Fibroblast of lung (primary cell): ENCODE results near the gene VTI1A. TPM values are rescaled to one million over a fixed set of nuclear protein-coding genes. Genes with fewer than 3 reads are reported as not detected.

ENCODE experiments used
- DNase-seq, 2 donors: peaks; one replicate each; pipeline versions ENCODE4 v3.0.0 to v3.0.0-alpha.2; 2010; ENCODE audit warnings: low read depth in 2 of 2
- H2AFZ ChIP-seq: 2 replicates; pipeline ENCODE4 v1.5.1; 2012; ENCODE audit warnings: low read length, control low read depth, inconsistent platforms
- H3K27ac ChIP-seq: 2 replicates; pipeline ENCODE4 v1.5.1; 2011; ENCODE audit warnings: low read length, control low read depth; ENCODE audit not compliant: insufficient read depth
- H3K27me3 ChIP-seq: 2 replicates; pipeline ENCODE4 v1.5.1; 2011; ENCODE audit warnings: mild to moderate bottlenecking, low read length; ENCODE audit not compliant: control insufficient read depth, insufficient read depth
- H3K36me3 ChIP-seq: 2 replicates; pipeline ENCODE4 v1.5.1; 2011; ENCODE audit warnings: low read length; ENCODE audit not compliant: control insufficient read depth, insufficient read depth
- H3K4me1 ChIP-seq: 2 replicates; pipeline ENCODE4 v1.5.1; 2011; ENCODE audit warnings: low read length; ENCODE audit not compliant: control insufficient read depth, insufficient read depth; ENCODE audit errors: extremely low read depth
- H3K4me2 ChIP-seq: 2 replicates; pipeline ENCODE4 v1.5.1; 2011; ENCODE audit warnings: low read length, control low read depth; ENCODE audit not compliant: insufficient read depth; ENCODE audit errors: extremely low read depth
- H3K4me3 ChIP-seq, 4 experiments: fragments of 200-600 bp in 1 of 4; sonication (generic) in 1 of 4; replicated peaks in 1 of 4; 2 replicates each; pipeline ENCODE4 v1.5.1; 2011 to 2016; ENCODE audit warnings: low read length in 4 of 4, low read depth in 3 of 4, mild to moderate bottlenecking in 3 of 4, control low read depth in 2 of 4, inconsistent platforms in 1 of 4, mixed read lengths in 1 of 4; ENCODE audit not compliant: insufficient read depth in 1 of 4; ENCODE audit errors: control extremely low read depth in 1 of 4
- H3K79me2 ChIP-seq: 2 replicates; pipeline ENCODE4 v1.5.1; 2012; ENCODE audit warnings: mild to moderate bottlenecking, low read length, inconsistent platforms; ENCODE audit not compliant: control insufficient read depth, insufficient read depth
- H3K9ac ChIP-seq: 2 replicates; pipeline ENCODE4 v1.5.1; 2011; ENCODE audit warnings: mild to moderate bottlenecking, low read length, control low read depth; ENCODE audit not compliant: insufficient read depth
- H3K9me3 ChIP-seq: 2 replicates; pipeline ENCODE4 v1.5.1; 2012; ENCODE audit warnings: low read depth, low read length; ENCODE audit not compliant: control insufficient read depth, insufficient read depth
- H4K20me1 ChIP-seq: 2 replicates; pipeline ENCODE4 v1.5.1; 2011; ENCODE audit warnings: low read length; ENCODE audit not compliant: control insufficient read depth, insufficient read depth; ENCODE audit errors: extremely low read depth
- CTCF ChIP-seq, 2 donors: IDR thresholded peaks in 1 of 2; conservative IDR thresholded peaks in 1 of 2; 1 replicate in 1 of 2; 2 replicates in 1 of 2; pipeline ENCODE4 v1.5.1; 2011 to 2012; ENCODE audit warnings: low read length in 2 of 2, control low read depth in 1 of 2, inconsistent platforms in 1 of 2, low read depth in 1 of 2, mild to moderate bottlenecking in 1 of 2
- EZH2 ChIP-seq: IDR thresholded peaks from 2 replicates; pipeline ENCODE4 v1.5.1; 2012; ENCODE audit warnings: low read length, control low read depth, mild to moderate bottlenecking; ENCODE audit errors: missing control alignments
- polyA plus RNA-seq, 2 donors: library from polyadenylated mRNA; depleted of rRNA in 1 of 2; stranded (reverse) in 1 of 2; unstranded in 1 of 2; fragments of >200 nt; gene quantifications; 2 replicates each; pipeline ENCODE4 v1.2.1, GENCODE V29; 2011 to 2012; ENCODE audit warnings: missing spikeins in 1 of 2
- total RNA-seq: library from RNA; depleted of rRNA; stranded (reverse); fragments of >200 nt; gene quantifications from 2 replicates; pipeline ENCODE4 v1.2.1, GENCODE V29; 2014

Gene VTI1A
- total and polyA plus RNA-seq, 2 donors (not counting 1 experiment from before 2014, with no cell fraction given), result 19.1 to 30.9 TPM

GRCh38 chr10:112654794-112655193 lies 207.8 kb downstream of the VTI1A start:
- H3K79me2 ChIP-seq, result no peaks in the 10 kb centered on the region
- TF ChIP-seq CTCF (conservative IDR thresholded peaks at IDR 0.05 in 1 of 2, IDR thresholded peaks at IDR 0.05 in 1 of 2; ENCODE audit: low read depth in 1 of 2, low read length in 2 of 2), result no peak
- TF ChIP-seq EZH2, result no peak
- H3K4me2 ChIP-seq, result no peak overlapping the region
- no peak overlapping the region for H3K9ac ChIP-seq
- DNase-seq, result no peak
- H2AFZ ChIP-seq, result no peak overlapping the region
- no peaks in the 10 kb centered on the region for H3K9me3 ChIP-seq
- no peak overlapping the region for H3K4me3 ChIP-seq
- H3K4me1 ChIP-seq, result peaks cover 2% of the 10 kb centered on the region
- no peaks in the 10 kb centered on the region for H4K20me1 ChIP-seq
- no peaks in the 10 kb centered on the region for H3K27me3 ChIP-seq
- no peak overlapping the region for H3K27ac ChIP-seq
- no peaks in the 10 kb centered on the region for H3K36me3 ChIP-seq

GRCh38 chr10:112655722-112656121 lies 208.7 kb downstream of the VTI1A start:
- no peak for DNase-seq
- Histone ChIP-seq H3K4me1 (peaks cover 2% of the 10 kb centered on the region), H2AFZ (no peak overlapping the region), H3K27me3 (no peaks in the 10 kb centered on the region), H3K27ac (no peak overlapping the region), H3K79me2 (no peaks in the 10 kb centered on the region), H3K4me3 (no peak overlapping the region), H3K4me2 (no peak overlapping the region), H4K20me1 (no peaks in the 10 kb centered on the region), H3K9me3 (no peaks in the 10 kb centered on the region), H3K9ac (no peak overlapping the region), H3K36me3 (no peaks in the 10 kb centered on the region)
- no peak for TF ChIP-seq EZH2
- TF ChIP-seq CTCF (conservative IDR thresholded peaks at IDR 0.05 in 1 of 2, IDR thresholded peaks at IDR 0.05 in 1 of 2; ENCODE audit: low read depth in 1 of 2, low read length in 2 of 2), result no peak

GRCh38 chr10:112658465-112658864 lies 211.4 kb downstream of the VTI1A start:
- no peaks in the 10 kb centered on the region for H3K36me3 ChIP-seq
- H3K4me1 ChIP-seq, result no peaks in the 10 kb centered on the region
- no peak overlapping the region for H3K4me3 ChIP-seq
- H3K79me2 ChIP-seq, result no peaks in the 10 kb centered on the region
- H3K4me2 ChIP-seq, result no peak overlapping the region
- H4K20me1 ChIP-seq, result no peaks in the 10 kb centered on the region
- H3K27me3 ChIP-seq, result no peaks in the 10 kb centered on the region
- no peak for TF ChIP-seq CTCF (conservative IDR thresholded peaks at IDR 0.05 in 1 of 2, IDR thresholded peaks at IDR 0.05 in 1 of 2; ENCODE audit: low read depth in 1 of 2, low read length in 2 of 2)
- no peak for TF ChIP-seq EZH2
- H3K27ac ChIP-seq, result no peak overlapping the region
- no peaks in the 10 kb centered on the region for H3K9me3 ChIP-seq
- no peak overlapping the region for H2AFZ ChIP-seq
- H3K9ac ChIP-seq, result no peak overlapping the region
- no peak for DNase-seq
